Skeletal muscle satellite cell (primary cell): ENCODE data around the gene CHD2.
A peak's percentile ranks its signal among the peaks of the same experiment; 100 is the strongest.

Experiments used
- H3K27me3 ChIP-seq: 2 replicates; pipeline ENCODE4 v1.7.0; 2013; ENCODE audit warnings: low read length; ENCODE audit not compliant: control insufficient read depth, insufficient read depth
- H3K36me3 ChIP-seq: 2 replicates; pipeline ENCODE4 v1.7.0; 2013; ENCODE audit warnings: mild to moderate bottlenecking, control low read depth, low read length; ENCODE audit not compliant: insufficient read depth
- H3K4me1 ChIP-seq: 2 replicates; pipeline ENCODE4 v1.7.0; 2013; ENCODE audit warnings: low read length; ENCODE audit not compliant: control insufficient read depth, insufficient read depth
- H3K4me2 ChIP-seq: 2 replicates; pipeline ENCODE4 v1.7.0; 2013; ENCODE audit warnings: mild to moderate bottlenecking, low read length
- H3K4me3 ChIP-seq: 2 replicates; pipeline ENCODE4 v1.7.0; 2013; ENCODE audit warnings: low read length
- H3K9ac ChIP-seq: 2 replicates; pipeline ENCODE4 v1.7.0; 2013; ENCODE audit warnings: mild to moderate bottlenecking, low read depth, low read length, moderate library complexity
- H3K9me3 ChIP-seq: replicated peaks from 2 replicates; pipeline ENCODE4 v1.7.0; 2013; ENCODE audit warnings: mild to moderate bottlenecking, control low read depth, low read length

The CHD2 gene

DNA sequence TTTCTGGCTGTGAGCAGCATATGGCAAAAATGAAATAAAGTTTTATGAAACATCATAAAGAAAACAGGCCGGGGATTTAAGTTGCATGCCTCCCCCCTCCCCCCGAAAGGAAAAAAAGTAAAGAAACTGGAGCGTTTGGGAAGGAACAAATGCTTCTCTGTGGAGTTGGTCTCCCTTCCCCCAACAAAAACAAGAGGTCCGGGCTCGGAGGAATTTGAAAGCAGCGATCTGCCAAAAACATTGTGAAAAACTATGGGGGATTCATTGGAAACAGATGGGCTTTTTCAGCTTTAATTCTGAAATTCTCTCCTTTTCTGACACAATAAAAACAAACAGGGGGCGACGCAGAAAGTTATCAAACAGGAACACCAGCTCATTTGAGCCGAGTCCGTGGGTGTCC, 171.9 kb downstream of the CHD2 start:
- Histone ChIP-seq H3K4me1 (peaks cover 22% of the 10 kb centered on the region), H3K27me3 (peaks cover 92% of the 10 kb centered on the region), H3K4me2 (peak overlapping the region; percentile 68), H3K4me3 (peak overlapping the region; percentile 65), H3K9ac (peak overlapping the region; percentile 16), H3K36me3 (no peaks in the 10 kb centered on the region), H3K9me3 (no peaks in the 10 kb centered on the region)

DNA sequence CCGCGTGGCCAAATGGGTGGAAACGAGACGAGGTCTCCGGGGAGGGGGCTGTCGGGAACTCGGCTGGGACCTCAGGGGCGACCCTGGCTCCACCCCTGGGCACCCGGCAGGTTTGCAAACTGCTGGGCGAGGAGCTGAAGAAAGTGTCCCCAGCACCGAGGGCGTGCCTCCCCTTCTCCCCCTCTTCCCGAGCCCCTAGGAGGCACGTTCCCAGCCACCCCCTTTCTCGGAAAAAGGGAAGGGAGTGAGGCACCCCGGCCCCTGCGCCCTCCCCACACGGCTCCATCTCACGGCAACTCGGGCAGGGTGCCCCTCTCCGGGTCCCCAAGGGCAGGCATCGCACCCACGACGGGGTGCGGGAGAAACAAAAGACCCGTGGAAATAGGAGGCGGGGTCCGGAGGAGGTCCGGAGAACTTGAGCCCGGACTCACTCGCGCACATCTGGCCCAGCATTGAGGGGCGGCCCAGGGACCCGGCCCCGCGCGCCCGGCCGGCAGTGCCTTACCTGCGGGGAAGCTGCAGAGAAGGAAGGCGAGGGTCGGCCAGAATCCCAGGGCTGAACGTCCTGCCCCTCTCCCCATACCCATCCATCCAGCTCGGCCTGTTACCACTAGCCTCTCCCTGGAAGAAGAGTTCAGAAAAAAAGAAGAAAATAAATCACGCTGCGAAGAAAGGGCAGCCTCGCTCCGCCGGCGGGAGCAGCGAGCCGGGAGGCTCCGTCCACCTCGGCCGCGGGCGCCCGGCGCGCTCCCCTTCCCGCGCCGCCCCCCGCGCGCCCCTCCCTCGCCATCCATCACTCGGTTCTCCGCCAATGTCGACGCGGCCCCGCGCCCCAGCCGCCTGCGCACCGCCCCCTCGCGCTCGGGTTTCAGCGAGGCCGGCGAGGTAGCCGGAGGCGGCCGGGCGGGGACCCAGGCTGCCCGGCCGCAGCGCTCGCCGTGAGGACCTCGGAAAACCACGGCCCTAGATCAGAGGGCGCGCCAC, 172.6 kb downstream of the CHD2 start:
- H3K4me1 ChIP-seq, result peaks cover 22% of the 10 kb centered on the region
- H3K36me3 ChIP-seq, result no peaks in the 10 kb centered on the region
- no peak overlapping the region for H3K9ac ChIP-seq
- no peaks in the 10 kb centered on the region for H3K9me3 ChIP-seq
- peak overlapping the region; percentile 68 for H3K4me2 ChIP-seq
- peaks cover 87% of the 10 kb centered on the region for H3K27me3 ChIP-seq
- H3K4me3 ChIP-seq, result peak overlapping the region; percentile 65

DNA sequence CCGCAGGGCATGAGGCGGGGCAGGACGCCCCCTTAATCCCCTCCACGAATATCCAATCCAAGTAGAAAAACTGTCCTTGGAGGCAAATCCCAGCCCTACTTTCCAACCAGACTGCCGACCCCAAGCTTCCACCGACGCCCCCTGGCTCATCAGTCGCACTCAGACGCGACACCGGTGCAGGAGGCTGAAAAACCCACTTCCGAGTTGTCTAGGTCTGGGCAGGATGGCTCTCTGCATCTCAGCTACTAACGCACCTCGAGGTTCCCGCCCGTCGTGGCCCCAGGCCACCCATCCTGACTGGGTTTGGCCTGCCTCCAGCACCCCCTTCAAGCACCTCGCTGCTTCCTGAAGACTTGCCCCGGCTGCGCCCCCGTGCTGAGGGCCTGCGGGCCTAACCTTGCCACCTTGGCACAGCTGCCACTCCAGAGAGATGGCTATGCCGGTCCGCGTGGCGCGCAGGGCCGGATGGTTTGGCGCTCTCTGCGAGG, 173.4 kb downstream of the CHD2 start:
- Histone ChIP-seq H3K4me2 (peak overlapping the region; percentile 68), H3K9ac (no peak overlapping the region), H3K27me3 (peaks cover 85% of the 10 kb centered on the region), H3K4me1 (peaks cover 22% of the 10 kb centered on the region), H3K9me3 (no peaks in the 10 kb centered on the region), H3K36me3 (no peaks in the 10 kb centered on the region), H3K4me3 (peak overlapping the region; percentile 65)

DNA sequence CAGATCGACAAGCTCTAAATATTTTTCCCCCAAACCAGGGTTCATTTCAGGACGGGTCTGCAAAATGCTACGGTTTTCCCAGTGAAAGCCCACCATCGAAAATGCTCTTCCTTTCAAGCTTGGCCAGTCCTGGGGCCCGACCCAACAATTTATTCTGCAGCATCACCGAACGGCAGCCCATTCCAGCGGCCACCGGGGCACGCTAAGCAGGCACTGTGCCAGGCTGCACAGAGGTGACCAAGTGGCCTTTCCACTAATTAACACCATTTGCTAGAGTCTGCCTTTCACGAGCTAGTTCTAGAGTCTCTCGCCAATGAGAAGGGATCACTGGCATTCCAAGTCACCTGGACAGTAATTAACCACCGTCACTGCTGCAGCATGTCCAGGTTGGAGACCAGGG, 174.5 kb downstream of the CHD2 start:
- H3K4me1 ChIP-seq, result peaks cover 22% of the 10 kb centered on the region
- no peak overlapping the region for H3K4me3 ChIP-seq
- H3K4me2 ChIP-seq, result no peak overlapping the region
- no peaks in the 10 kb centered on the region for H3K36me3 ChIP-seq
- H3K27me3 ChIP-seq, result peaks cover 87% of the 10 kb centered on the region
- H3K9me3 ChIP-seq, result no peaks in the 10 kb centered on the region
- H3K9ac ChIP-seq, result no peak overlapping the region

DNA sequence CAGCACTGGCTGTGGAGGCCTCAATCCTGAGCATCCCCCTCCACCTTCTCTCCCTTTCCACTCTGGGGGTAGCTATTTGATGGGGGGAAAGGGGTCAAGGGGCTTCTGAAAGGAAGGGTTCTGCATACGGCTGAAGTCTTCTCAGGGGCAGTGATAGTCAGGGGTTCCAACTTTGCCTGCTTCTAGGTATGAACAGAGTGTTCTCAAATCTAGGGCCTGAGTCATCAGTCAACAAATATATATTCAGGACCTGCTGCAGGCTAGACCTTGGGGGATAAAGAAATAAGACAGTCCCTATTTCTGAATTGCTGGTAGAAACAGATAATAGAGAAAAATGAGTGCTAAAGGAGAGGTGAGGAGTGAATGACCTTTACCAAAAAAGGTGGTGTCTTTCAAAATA, 176.1 kb downstream of the CHD2 start:
- H3K9me3 ChIP-seq, result no peaks in the 10 kb centered on the region
- H3K9ac ChIP-seq, result no peak overlapping the region
- no peaks in the 10 kb centered on the region for H3K36me3 ChIP-seq
- peaks cover 83% of the 10 kb centered on the region for H3K27me3 ChIP-seq
- H3K4me2 ChIP-seq, result no peak overlapping the region
- H3K4me1 ChIP-seq, result peaks cover 22% of the 10 kb centered on the region
- no peak overlapping the region for H3K4me3 ChIP-seq

DNA sequence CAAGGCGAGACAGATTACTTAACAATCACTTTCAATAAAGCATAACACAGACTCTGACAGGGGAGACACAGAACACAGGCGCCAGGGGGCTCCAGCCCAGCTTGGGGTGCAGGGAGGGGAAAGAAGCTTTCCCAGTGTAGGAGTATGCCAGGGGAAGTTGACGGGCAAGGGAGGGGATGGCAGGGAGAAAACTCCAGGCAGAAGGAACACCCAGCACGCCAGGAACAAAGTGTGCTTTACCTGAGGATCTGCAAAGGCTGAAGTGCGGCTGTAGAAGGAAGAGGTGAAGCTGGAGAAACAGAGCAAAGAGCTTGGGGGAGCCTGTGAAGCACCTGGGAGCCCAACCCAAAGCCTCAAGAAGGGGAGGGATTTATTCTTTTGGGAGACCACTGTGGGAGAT, 176.8 kb downstream of the CHD2 start:
- Histone ChIP-seq H3K27me3 (peaks cover 83% of the 10 kb centered on the region), H3K4me2 (no peak overlapping the region), H3K36me3 (no peaks in the 10 kb centered on the region), H3K4me1 (peaks cover 15% of the 10 kb centered on the region), H3K9ac (no peak overlapping the region), H3K4me3 (no peak overlapping the region), H3K9me3 (no peaks in the 10 kb centered on the region)
